Measurements from ENCODE around the gene PYCR2.
"Not testable (repeated sequence)": the region's sequence is repeated elsewhere in the genome, so short reads cannot be mapped to it uniquely, and the experiment has no call there.

The PYCR2 gene
- long read RNA-seq, donor 1, transcript PYCR2-201 (7 exons, 1,689 nt) = major isoform, 18 of 30 reads
- long read RNA-seq, donor 1, partial matches to known transcripts = 12 of 30 reads
- long read RNA-seq, donor 1, other reads (novel, unspliced or antisense) = 0 of 30 reads
- long read RNA-seq, donor 2, partial matches to known transcripts = 6 of 10 reads
- long read RNA-seq, donor 2, other reads (novel, unspliced or antisense) = 0 of 10 reads
- long read RNA-seq, donor 3, transcript PYCR2-201 (7 exons, 1,689 nt) = major isoform, 8 of 66 reads
- long read RNA-seq, donor 3, partial matches to known transcripts = 58 of 66 reads
- long read RNA-seq, donor 3, other reads (novel, unspliced or antisense) = 0 of 66 reads
- long read RNA-seq, donor 4, transcript PYCR2-201 (7 exons, 1,689 nt) = major isoform, 13 of 13 reads
- long read RNA-seq, donor 4, partial matches to known transcripts = 0 of 13 reads
- long read RNA-seq, donor 4, other reads (novel, unspliced or antisense) = 0 of 13 reads
- long read RNA-seq, donor 5, transcript PYCR2-201 (7 exons, 1,689 nt) = major isoform, 14 of 19 reads
- long read RNA-seq, donor 5, partial matches to known transcripts = 5 of 19 reads
- long read RNA-seq, donor 5, other reads (novel, unspliced or antisense) = 0 of 19 reads
- long read RNA-seq, donor 6, transcript PYCR2-201 (7 exons, 1,689 nt) = major isoform, 14 of 20 reads
- long read RNA-seq, donor 6, partial matches to known transcripts = 6 of 20 reads
- long read RNA-seq, donor 6, other reads (novel, unspliced or antisense) = 0 of 20 reads
- long read RNA-seq, donor 7, transcript PYCR2-201 (7 exons, 1,689 nt) = major isoform, 13 of 31 reads
- long read RNA-seq, donor 7, partial matches to known transcripts = 18 of 31 reads
- long read RNA-seq, donor 7, other reads (novel, unspliced or antisense) = 0 of 31 reads
- long read RNA-seq, donor 8, transcript PYCR2-201 (7 exons, 1,689 nt) = major isoform, 19 of 19 reads
- long read RNA-seq, donor 8, partial matches to known transcripts = 0 of 19 reads
- long read RNA-seq, donor 8, other reads (novel, unspliced or antisense) = 0 of 19 reads

DNA sequence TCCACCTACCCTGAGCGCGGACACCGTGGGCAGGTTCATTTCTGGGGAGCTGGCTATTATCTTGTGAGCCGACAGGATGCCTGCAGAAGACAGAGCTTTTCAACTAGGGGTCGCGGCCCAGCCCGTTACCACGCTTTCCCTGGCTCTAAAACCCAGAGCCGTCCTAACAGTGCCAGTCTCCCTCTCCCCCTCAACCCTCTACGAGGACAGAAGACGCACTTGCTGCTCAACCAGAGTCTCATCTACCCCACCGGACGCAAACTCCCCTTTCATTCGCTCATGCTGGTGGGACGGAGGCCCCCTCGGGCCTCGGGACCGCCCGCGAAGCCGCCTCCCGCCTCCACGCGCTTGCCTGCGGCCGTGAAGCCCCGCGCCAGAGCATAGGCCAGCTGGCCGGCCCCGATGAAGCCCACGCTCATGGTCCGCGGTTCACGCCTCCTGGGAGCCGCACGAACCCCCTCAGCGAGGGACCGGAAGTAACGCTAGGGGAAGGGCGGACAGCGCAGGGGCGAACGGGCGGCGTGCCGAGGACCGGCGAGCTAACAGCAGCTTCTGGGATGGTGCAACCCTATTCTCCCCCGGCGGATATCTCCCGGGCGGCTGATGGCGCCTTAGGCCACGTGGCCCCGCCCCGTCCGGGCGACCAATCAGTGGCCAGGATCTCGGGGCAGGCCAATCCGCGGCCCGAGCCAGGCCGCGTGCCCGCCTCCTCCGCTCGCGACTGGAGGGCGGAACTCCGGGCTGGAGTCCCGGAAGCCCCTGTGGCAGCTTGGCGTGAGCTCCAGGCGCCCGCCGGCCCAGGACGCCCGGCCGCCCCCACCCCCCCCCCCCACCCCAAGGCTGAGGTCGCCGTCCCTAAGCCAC, at the start of gene PYCR2:
PYCR2 (minus strand) TSS at position 559 of the 864 bp plus-strand sequence; CDS start at position 419, 140 bp downstream.
- peak; percentile 98 for DNase-seq

DNA sequence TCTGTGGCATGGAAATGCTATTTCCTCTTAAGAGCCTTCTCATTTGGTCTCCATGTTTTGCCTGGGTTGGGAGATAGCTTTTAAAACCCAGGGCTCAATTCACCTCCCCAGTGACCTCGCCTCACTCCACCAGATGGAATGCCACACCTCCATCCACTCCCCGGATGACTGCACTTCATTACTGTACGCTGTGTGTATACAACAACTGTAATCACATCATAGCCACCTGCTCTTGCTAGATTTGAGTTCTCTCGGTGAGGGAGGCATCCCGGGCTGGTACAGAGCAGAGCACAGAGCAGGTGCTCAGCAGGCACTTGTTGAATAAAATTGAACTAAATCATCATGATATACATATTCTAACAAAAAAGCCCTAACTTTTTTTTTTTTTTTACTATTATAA, 49.1 kb upstream of the PYCR2 start:
- DNase-seq = peak; percentile 33

DNA sequence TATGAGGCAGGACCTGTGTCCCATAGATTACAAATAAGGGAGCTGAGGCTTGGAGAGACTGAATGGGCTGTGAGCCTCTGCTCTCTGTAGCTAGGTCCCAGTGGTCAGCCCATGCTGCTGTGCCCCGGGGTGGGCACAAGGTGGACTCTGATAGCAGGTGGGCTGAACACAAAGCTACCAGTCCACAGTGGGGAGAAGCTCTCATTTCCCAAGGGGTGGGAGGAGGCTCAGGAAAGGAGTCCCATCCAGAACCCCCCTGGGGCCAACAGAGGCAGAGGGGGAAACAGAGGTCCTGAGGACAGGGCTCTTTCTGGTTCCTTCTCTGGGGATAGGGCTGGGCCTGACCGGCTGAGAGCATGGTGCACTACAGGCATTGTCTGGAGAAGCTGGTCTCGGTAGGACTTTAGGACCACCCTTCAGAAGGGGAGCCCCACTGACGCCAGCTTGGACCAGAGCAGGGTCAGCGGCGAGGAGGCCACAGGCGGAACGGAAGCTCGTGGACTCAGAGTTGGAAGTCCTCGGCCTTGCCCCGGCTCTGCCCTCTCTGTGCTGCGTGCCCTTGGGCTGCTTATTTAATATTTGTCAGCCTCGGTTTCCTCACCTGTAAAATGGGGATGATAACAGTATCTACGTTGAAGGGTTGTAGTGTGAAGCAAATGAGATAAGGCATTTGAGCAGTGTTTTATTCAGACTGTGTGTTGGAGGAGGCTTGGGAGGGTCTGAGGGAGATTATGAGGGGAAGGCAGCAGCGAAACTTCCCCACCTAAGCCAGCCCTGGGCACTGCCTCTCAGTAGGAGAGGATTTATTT, 48.5 kb upstream of the PYCR2 start:
- DNase-seq = no peak

DNA sequence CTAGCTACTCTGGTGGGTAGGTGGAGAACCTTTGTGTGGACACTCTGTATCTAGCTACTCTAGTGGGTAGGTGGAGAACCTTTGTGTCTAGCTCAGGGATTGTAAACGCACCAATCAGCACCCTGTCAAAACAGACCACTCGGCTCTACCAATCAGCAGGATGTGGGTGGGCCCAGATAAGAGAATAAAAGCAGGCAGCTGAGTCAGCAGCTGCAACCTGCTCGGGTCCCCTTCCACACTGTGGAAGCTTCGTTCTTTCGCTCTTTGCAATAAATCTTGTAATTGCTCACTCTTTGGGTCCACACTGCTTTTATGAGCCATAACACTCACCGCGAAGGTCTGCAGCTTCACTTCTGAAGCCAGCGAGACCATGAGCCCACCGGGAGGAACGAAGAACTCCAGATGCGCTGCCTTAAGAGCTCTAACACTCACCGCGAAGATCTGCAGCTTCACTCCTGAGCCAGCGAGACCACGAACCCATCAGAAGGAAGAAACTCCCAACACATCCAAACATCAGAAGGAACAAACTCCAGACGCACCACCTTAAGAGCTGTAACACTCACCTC, 46.6 kb upstream of the PYCR2 start:
- not testable (repeated sequence) for DNase-seq

DNA sequence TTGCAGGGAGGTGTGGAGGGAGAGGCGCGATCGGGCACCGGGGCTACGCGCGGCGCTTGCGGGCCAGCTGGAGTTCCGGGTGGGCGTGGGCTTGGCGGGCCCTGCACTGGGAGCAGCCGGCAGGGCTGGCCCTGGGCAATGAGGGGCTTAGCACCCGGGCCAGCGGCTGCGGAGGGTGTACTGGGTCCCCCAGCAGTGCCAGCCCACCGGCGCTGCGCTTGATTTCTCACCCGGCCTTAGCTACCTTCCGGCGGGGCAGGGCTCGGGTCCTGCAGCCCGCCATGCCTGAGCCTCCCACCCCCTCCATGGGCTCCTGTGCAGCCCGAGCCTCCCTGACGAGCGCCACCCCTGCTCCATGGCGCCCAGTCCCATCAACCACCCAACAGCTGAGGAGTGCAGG, 45.7 kb upstream of the PYCR2 start:
- not testable (repeated sequence) for DNase-seq

DNA sequence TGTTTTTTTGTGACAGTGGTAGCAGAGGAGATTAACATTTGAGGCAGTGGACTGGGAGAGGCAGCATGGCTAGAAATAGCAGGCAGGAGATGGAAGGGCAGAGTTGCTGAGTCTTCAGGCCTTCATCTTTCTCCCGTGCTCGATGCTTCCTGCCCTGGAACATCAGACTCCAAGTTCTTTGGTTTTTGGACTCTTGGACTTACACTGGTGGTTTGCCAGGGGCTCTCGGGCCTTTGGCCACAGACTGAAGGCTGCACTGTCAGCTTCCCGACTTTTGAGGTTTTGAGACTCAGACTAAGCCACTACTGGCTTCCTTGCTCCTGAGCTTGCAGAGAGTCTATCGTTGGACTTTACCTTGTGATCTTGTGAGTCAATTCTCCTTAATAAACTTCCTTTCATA, 41.2 kb upstream of the PYCR2 start:
- no peak for DNase-seq

DNA sequence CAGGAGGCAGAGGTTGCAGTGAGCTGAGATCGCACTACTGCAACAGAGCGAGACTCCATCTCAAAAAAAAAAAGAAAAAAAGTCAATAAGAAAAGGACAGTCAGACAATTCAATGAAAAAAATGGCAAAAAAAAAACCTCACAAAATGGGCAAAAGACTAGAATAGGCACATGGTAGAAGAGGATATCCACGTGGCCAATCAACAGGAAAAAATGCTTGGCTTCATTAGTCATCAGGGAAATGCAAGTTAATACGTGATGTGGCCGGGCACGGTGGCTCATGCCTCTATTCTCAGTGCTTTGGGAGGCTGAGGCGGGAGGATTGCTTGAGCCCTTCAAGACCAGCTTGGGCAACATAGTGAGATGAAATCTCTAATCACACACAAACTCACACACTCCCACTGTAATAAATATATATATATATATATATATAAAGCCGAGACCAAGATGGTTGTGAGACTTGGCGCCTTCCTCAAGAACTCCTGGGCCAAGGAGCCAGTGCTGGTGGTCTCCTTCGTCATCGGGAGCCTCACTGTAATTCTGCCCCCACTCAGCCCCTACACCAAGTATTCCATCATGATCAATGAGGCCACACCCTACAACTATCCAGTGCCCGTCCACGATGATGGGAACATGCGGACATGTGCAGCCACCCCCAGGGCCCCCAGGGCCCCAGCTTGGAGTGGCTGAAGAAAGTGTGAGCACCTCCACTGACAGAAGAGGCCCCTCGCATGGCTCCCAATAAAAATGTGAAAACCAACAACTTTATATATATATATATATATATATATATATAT, 39.9 kb upstream of the PYCR2 start:
- no peak for DNase-seq

DNA sequence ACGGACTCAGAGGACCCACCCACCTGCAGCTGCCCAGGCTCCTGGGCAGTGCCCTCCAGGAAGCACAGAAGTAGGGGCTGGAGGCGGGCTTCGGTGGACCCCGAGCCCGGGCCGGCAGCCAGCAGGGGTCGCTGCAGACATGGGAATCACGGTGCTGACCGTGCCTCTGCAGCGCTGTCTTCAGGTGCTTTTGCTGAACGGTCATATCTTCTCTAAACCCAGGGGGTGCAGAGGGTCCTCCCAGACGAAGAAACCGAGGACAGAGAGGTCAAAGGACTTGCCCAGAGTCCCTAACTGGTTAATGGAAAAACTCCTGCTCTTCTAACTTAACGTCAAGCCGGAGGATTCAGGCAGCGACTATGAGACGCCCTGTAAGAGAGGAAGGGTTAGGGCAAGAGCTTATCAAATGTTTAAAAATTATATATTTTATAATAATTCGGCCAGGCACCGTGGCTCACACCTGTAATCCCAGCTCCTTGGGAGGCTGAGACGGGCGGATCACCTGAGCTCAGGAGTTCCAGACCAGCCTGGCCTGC, 38.5 kb upstream of the PYCR2 start:
- peak; percentile 54 for DNase-seq

DNA sequence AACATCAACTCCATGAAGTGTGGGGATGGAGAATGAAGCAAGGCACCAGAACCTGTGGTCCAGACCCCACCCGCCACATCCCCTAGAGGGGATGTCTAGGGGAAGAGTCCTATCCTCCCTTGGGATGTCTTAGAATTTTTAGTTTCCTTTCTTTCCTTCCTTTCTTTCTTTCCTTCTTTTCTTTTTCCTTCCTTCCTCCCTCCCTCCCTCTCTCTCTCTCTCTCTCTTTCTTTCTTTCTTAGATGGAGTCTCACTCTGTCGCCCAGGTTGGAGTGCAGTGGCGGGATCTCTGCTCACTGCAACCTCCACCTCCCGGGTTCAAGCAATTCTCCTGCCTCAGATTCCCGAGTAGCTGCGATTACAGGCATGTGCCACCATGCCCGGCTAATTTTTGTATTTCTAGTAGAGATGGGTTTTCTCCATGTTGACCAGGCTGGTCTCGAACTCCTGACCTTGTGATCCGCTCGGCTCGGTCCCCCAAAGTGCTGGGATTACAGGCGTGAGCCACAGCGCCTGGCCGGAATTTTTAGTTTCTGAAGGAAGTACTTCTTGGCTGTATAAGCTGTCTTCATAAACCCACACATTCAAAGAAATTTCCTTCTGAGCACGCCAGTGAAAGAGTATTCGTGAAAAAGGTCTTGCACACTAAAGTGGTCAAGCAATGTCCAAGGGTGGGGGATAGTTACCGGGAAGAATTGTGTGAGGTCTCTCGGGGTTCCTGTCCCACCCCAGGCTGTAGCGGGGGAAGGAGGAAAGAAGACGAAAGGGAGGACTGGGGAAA, 37.8 kb upstream of the PYCR2 start:
- no peak for DNase-seq

DNA sequence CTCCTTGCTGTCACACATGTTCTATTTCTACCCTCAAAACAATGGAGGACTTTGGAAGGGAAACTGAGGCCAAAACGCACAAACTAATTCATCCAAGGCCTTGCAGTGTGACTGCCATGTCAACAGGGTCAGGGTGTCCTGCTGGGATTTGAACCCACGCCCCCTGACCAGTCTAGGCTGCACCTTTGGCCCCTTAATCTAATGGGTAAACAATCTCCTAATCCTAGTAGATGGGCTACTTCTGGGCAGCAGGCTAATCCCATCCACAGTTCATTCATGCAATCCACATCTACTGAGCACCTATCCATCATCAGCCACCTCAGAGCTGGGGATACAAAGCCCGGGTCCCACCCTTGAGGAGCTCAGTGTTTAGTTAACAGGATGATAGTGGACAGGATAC, 34.0 kb upstream of the PYCR2 start:
- DNase-seq = no peak

DNA sequence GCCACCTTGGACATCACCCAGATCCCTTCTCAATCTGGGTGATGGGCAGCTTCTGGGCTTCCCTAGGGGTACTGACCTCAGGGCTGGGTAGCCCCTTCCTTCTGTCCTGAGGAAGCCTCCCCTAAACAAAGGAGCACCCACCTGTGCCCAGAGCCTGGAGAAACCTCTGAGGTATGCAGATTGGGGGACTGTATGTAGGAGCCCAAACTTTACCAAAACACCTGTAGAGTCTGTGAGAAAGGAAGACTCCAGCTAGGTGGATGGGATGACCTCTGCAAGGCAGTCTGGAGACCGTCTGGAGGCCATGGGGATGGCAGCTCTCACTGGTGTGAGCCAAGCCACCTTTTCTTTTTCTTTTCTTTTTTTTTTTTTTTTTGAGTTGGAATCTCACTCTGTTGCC, 30.7 kb upstream of the PYCR2 start:
- DNase-seq = no peak

DNA sequence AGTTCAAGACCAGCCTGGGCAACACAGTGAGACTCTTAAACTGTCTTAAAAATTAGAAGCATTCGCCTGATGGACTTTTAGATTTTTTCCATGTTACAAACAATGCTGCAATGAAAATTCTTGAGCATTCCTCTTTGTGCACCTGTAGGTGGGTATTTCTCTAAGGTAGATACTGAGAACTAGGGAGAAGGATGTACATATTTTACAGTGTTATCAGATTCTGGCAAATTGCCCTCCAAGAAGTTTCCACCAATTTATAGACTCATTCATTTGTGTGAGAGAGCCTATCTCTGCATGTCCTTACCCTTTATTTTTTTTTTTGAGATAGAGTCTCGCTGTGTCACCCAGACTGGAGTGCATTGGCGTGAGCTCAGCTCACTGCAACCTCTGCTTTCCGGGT, 29.3 kb upstream of the PYCR2 start:
- DNase-seq = no peak

DNA sequence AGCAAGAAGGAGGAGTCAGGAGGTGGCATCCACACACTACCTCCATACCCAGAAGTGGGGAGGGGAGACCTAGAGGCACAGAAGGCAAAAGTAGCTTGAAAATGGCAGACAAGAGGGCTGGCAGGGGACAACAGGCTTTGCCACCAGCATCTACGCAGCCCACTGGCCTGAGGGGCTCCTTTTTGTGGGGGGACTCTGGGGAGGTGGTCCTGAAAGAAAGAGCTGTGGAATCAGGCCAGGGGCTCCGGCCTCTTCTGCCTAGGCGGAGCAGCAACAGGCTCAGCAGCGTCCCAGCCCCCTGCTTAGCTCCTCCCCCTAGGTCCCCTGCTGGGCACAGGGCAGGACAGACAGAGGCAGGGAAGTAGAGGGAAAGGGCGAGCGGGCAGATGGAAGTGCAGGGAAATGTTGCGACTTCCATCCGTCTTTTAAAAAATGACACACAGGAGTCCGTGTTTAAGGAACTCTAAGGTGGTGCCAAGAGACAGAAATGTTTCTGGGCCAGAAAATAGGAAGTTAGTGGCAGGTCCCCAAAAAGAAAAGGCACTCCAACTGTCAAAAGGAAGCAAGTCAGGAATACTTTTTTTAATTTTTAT, 27.0 kb upstream of the PYCR2 start:
- no peak for DNase-seq

DNA sequence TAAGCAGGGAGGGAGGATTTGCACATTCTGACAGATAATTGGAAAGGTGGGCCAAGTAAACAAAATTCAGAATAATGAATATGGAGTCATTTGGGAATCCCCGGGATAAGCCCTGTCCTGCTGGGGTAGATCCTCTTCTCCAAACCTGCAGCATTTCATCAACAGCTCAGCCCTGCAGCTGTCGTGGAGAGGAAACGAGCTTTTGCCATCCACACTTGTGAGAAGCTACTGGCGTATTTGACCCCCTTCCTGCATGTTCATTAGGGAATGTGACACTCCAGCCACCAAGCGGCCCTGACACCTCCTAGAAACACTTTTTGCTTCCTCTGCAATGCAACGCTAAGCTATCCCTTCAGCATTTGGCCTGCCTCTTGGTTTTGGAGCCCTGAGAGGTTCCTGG, 25.0 kb upstream of the PYCR2 start:
- no peak for DNase-seq

DNA sequence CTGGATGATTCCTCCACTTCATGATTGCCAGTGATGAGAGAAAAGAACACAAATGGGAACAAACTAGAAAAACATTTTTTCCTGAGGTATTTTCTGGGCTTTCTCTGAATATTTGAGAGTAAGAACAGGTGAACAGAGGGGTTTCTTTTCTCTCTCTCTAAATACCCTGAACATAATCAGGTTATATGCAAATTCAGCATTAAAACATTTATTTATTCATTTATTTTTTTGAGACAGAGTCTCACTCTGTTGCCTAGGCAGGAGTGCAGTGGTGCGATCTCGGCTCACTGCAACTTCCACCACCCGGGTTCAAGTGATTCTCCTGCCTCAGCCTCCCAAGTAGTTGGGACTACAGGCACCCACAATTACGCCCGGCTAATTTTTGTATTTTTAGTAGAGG, 22.8 kb upstream of the PYCR2 start:
- no peak for DNase-seq

DNA sequence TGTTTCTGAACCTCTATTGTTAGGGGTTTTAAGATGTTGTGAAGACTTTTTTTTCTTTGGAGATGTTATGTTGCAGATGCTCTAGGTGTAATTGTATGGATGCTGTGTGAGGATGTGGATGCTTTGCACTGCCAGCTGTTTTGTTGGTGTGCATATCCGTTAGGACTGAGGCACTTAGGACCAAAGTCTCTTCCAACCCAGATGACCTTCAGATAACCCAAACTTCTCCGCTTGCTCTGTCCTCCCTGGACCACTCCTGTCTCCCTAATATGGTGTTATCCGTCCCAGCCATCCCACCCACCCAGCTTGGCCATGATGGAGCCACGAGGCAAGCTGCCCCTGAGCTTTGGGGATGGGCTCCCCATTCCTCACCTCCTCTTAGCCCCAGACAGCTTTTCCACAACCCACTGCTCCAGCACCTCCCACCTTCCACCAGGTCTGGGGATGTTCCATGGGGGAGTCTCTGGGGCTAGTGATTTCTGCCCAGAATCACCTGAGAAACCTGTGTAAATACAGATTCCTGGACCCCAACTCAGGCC, 22.1 kb upstream of the PYCR2 start:
- DNase-seq = no peak

DNA sequence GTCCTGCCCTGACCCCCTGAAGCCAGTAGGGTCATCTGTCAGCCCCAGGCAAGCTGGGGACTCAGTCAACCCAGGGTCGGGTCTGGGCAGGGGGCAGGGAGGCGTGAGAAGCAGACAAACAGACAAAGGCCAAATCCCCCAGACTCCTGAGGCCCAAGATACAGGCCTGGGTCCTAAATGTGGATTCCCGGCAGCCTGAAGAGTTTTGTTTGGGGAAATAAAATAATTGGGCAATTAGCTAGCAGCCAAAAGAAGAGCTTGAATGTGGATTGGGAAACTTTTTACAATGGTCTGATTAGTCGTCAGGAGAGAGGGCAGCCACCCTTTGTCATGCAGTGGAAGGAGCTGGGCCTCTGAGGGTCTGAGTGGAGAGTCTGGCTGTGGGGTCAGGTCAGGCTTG, 21.5 kb upstream of the PYCR2 start:
- DNase-seq = no peak

DNA sequence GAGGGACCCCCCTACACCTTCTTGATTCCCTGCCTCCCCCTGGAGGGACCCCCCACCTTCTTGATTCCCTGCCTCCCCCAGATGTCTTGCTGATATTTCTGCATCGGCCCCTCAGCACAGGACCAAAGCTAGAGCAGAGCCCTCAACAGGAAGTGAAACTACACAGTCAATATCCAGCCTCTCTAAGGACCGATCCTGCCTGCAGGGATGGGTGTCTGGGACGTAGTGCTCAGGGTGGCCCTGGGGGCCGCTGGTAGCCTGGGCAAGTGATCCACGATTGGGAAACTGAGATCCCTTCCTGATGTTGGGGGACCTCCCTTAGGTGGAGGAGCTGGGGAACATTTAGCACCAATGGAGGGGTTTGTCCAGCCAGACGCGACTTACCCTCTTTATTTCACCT, 20.9 kb upstream of the PYCR2 start:
- DNase-seq = no peak
